Activated T-cell treated with anti-CD3 and anti-CD28 coated beads, Interleukin-2, amount 50 U/mL, for 48 hours (primary cell): ENCODE results near the gene HS3ST6.
"Not testable (repeated sequence)": the region's sequence is repeated elsewhere in the genome, so short reads cannot be mapped to it uniquely, and the experiment has no call there.

Experiments used
- DNase-seq, 2 experiments: peaks; one replicate each; pipeline ENCODE4 v3.0.0-alpha.2; 2020

The HS3ST6 gene

DNA sequence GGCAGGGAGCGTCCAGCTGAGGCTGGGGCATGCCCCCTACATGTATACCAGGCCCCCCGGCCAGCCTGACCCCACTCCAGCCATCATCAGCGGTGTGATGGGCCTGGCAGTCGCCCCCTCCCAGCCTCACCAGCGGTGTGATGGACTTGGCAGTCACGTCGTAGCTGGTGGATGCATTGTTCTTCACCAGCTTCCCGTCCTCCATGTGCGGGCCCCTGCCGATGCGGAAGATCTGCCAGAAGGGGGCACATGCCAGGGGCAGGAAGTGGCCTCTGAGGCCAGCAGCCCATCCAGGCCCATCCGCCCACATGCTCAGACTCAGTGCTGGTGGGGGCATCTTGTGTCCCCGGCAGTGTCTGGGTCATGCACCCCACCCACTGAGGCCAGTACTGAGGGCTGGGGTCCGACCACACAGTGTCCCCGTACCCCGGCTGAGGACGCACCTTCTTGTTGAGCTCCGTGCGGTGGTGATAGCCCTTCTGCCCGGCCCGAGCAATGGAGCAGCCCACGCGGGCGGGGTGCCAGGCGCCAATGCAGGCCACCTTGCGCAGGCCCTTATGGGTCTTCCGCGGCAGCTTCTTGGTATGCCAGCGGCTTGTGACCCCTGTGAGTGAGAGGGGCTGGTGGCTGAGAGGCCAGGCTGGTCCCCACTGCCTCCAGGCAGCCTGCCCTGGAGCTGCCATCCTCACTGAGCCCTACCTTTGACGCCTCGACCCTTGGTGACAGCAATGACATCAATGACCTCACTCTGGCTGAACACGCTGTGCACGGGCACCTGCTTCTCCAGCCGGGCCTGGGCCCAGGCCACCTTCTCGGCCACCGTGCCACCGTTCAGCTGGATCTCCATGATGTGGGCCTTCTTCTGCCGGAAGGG, 28.5 kb upstream of the HS3ST6 start:
- no peak for DNase-seq

GRCh38 chr16:1945559-1946391, 27.6 kb upstream of the HS3ST6 start:
- no peak for DNase-seq

DNA sequence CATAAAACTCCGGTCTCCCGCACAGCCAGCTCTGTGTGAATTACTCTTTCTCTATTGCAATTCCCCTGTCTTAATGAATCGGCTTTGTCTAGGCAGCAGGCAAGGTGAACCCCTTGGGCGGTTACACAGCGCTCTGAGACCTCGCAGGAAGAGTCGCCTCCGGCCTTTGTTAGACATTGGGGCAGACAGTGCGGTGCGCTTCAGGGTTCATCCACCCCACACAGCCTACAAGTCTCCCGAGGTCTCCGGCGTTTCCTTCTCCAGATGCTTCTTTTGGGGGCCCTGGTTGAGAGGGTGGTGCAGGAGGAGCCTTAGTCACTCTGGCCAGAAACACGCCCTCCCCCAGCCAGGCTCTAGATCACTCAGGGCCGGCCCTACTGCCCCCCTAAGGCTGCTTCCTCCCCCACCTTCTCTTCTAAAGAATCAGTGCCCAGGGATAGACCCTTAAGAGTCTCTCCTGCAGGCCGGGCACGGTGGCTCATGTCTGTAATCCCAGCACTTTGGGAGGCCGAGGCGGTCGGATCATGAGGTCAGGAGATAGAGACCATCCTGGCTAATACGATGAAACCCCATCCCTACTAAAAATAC, 26.5 kb upstream of the HS3ST6 start:
- DNase-seq: no peak

DNA sequence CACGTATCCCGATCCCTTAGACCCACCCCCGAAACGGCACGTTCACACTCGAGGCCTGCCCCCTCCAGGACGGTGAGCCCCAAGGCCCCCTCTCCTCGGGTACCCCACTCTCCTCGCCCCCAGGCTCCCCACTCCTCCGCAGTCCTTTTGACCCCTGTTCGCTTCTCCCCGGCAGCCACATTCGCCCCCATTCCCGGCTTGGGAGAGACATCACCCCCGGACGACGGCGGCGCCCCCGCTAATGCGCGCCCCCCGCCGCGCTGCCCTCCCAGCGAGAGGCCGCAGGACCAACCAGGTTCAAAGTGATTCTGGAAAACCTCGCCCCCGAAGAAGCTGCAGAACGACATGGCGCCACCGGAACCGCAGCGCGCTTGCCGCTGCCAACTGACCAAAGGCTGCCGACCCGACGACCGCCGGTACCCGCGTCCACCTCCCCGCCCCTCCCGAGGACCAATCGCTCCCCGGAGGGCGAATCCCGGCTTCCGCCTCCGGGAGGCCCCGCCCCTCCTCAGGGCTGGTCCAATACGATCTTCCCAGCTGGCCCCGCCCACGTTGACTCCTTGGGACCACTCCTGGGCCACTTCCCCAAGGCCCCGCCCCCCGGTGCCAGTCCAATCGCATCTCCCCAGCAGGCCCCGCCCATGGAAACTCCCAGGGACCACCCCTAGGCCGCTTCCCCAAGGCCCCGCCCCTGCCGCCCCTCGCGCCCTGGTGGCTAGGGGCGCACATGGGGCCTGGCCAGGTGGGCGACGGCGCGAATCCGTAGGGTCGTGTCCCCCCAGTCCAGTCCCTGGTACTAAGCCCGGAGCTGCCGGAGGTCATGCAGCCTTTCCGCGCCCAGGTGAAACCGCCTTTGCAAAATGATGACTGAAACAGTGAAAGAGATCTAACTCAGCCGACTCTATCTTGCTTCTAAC, 24.9 kb upstream of the HS3ST6 start, which contains the start of gene MSRB1:
MSRB1 (minus strand) TSS at position 390 of the 917 bp plus-strand sequence; CDS start at position 347, 43 bp downstream.
- DNase-seq: peak; percentile 100

GRCh38 chr16:1942047-1942809, 24.0 kb upstream of the HS3ST6 start:
- peak; percentile 45 to 48 for DNase-seq

- DNase-seq: no peak
Observed at GRCh38 chr16:1941162-1942046, 23.2 kb upstream of the HS3ST6 start.

DNA sequence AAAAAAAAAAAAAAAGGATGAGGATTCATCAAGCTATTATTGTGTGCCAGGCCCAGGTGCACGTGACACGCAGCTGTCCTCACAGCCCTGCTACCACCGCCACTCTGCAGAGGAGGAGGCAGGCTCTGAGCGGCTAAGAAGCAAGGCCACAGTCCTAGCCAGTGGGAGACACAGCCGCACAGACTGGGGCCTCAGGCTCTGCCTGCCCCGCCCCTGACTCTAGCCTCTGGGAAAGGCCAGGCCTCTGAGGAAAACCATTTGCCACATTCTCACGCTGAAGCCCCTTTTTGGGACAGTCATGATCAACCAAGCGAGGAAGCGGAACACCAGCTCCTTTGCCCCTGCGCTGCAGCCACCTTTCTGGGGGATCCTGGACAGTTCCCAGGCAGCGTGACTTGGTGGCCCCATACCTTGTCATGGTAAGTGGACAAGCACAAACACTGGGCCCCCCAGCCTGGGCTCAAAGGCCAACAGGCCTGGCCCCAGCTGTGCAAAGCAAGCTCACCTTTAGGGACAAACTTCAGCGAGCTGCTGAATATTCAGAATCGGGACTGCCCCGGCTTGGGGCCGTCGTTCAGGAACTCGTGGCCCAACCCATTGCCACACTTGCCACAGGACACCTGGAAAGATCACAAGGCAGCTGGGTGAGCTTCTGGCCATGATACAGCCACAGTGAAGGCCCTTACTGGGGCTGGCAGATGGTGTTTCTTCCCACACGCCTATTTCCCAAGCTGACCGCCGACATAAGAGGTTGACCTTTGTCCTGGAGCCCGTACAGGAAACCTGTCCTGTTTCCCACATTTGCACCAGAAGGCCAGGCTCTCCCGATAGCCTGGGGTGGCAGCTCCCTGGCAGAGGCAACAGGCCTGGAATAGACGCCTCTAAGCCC, 22.3 kb upstream of the HS3ST6 start:
- no peak for DNase-seq

- not testable (repeated sequence) for DNase-seq
Observed at GRCh38 chr16:1939833-1940232, 21.6 kb upstream of the HS3ST6 start.

- DNase-seq: no peak
Observed at GRCh38 chr16:1938910-1939309, 20.7 kb upstream of the HS3ST6 start.

DNA sequence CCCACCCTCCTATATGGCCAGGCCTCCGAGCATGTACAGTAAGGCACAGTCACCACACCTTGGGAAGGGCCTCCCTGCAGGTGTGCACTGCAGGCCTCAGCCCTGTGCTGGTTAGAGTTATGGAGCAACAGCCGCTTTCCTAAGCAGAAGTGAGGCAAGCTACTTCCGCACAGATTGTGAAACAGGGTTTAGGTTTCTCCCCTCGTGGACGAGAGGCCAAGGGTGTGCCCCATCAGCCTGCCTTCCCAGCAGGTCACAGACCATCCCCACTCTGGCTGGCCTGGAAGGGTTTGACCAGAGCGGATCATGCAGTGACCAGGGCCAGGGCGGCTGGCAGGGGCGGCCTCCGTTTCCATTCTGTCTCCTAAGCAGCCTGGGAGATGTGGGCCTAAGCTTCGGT, 20.1 kb upstream of the HS3ST6 start:
- no peak for DNase-seq

DNA sequence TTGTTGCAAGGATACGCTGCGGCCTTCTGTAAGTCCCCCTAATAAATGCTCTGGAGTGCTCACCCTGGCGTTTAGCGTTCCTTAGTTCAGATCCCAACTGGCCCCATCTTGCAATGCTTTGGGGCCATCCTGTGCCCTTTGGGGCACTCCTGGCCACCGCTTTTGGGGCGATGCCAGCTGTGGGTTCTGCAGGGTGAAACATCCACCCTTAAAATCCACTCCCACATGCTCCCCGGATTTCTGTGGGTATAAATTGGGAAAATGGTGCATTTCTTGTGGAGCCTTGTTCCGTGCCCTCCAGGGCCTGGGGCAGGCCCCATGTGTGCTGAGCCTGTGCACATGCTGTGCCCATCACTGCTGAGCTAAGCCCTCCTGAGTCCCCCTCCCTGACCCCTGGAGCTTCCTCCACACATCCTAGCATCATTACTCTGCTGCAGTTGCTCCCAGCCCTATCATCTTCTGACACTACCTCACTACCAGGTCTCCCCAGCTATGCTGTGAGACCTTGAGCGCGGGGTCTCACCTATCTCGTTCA, 18.8 kb upstream of the HS3ST6 start:
- DNase-seq: no peak

- no peak for DNase-seq
Observed at GRCh38 chr16:1933097-1933661, 15.0 kb upstream of the HS3ST6 start.

DNA sequence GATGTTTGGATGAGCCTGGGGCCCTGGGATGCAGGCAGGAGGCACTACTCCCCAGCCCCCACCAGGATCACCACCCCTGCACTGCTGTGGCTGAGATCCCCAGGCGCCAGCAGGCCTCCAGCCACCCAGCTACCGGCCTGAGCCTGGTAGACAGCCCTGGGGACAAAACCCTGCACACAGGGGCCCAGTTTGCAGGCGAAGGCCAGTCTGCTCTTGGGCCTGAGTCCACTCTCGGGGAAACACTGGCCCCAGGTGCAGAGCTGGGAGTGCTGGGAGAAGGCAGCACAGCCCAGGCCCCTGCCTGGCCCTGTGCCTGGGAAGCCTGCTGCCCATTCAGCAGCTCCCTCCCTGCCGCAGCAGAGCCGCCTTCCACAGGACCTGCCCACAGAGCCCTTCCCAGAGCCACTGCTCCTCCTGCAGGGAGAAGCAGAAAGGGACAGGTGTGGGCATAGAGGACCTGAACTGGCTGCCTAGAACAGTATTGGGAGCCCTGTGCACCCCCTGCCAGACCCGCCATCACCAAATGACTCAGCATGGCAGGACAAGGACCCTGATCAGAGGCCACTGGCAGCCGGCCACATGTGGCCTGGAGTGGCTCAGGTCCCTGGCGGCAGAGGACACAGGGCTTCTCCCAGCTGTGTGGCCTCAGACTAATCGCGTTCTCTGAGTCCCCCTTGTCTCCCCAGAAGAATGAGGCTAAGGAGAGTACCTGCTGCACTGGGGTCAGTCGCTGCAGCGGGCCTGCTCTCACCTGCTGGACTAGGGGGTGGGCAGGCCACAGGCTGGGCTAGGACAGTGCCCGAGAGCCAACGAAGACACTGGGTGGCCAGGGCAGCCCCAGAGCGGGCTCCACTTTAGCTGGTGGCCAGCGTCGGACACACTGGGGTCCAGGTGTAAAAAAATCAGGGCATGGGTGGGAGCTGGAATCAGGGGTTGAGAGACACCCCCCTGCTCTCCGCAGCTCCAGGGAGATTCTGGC, 14.1 kb upstream of the HS3ST6 start:
- no peak for DNase-seq

- DNase-seq: no peak
Observed at GRCh38 chr16:1930338-1930720, 12.1 kb upstream of the HS3ST6 start.

DNA sequence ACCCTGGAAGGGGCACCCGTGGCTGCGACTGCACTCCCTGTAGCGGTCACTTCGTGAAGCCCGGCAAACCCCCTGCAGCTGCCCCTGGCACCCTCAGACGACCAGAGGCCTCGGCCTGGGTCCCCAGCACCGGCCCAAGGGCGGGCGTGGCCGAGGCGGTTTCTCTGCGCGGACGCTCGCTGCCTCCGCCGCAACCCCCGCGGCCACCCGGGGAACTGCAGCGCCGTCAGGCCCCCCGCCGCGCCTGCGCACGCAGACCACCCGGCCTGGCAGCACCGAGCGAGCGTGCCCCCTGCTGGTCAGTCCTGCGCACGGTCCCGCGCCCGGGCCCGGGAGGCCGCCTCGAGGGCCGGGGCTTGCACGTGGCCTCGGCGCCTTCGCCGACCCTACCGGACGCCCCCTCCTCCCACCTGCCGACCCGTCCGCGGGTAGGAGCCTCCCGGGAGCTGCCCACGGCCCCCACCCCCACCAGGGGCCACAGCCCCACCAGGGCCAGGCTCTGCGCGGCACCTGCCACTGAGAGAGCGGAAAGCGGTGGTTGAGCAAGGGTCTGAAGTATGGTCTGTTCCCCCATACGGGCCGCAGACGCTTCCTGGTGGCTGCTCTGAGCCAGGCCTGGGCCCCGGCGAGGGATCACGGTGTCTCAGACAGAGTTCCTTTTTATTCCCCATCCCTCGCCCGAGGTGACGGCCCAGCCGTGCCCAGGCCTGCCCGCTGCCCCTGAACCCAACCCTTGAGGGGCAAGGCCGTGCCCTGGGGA, 11.5 kb upstream of the HS3ST6 start:
- peak; percentile 96 to 97 for DNase-seq

DNA sequence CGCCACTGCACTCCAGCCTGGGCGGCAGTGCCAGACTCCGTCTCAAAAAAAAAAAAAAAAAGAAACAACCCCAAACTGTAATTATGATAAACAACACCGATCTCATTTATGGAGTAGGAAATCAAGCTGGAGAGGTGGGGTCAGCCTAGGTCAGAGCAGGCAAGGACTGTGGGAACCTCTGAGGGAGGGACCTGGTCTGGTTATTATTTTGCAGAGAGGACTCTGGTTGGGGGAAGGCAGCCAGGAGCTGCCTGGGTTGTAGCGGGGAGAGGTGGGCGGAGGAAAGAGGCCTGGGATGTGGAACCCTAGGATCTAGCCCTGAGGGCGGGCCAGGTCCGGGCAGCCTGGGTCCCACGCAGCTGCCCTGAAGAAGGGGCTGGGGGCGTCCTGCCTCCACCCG, 10.9 kb upstream of the HS3ST6 start:
- DNase-seq: no peak

DNA sequence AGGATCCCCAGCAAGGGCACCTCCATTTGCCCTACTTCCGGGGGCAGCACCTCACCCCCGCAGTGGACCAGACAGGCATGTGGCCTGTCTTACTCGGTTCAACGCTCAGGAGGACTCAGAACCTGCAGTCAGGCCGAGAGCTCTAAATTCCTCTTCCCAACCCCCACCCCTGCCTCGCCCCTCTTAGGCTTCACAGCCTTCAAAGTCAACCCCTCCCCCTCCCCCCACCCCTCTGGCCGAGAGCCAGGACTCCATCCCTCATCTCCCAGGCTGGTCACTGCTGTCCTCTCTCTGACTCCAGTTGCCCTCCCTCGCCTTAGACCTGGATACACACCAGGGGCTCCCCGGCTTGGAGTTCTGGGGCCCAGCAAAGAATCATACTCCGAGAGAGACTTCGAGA, 8.1 kb upstream of the HS3ST6 start:
- no peak for DNase-seq
